Cardiac muscle cell (in vitro differentiated cells and primary cell): ENCODE results near the gene RNF115. TPM values are rescaled to one million over a fixed set of nuclear protein-coding genes. Genes with fewer than 3 reads are reported as not detected.
"Not testable (repeated sequence)": the region's sequence is repeated elsewhere in the genome, so short reads cannot be mapped to it uniquely, and the experiment has no call there.

ENCODE experiments used
- DNase-seq, 2 donors: peaks; one replicate each; pipeline versions ENCODE4 v3.0.0 to v3.0.0-alpha.2; 2010 to 2017; ENCODE audit warnings: low read depth in 1 of 2, low spot score in 1 of 2
- H3K27ac ChIP-seq: fragments of 200-600 bp; sonication (generic); 2 replicates; pipeline ENCODE4 v1.5.1; 2016
- H3K27me3 ChIP-seq: fragments of 200-600 bp; sonication (generic); 2 replicates; pipeline ENCODE4 v1.6.0; 2016; ENCODE audit warnings: control low read depth
- H3K36me3 ChIP-seq: fragments of 200-600 bp; sonication (generic); 2 replicates; pipeline ENCODE4 v1.5.1; 2016; ENCODE audit warnings: control low read depth
- H3K4me1 ChIP-seq: fragments of 200-600 bp; sonication (generic); 2 replicates; pipeline ENCODE4 v1.8.1; 2017; ENCODE audit warnings: low read depth, mild to moderate bottlenecking, mixed run types
- H3K4me3 ChIP-seq: fragments of 200-600 bp; sonication (generic); 2 replicates; pipeline ENCODE4 v1.5.1; 2016; ENCODE audit warnings: mild to moderate bottlenecking
- H3K9me3 ChIP-seq: fragments of 200-600 bp; sonication (generic); 2 replicates; pipeline ENCODE4 v1.5.1; 2017; ENCODE audit warnings: low read depth, mild to moderate bottlenecking, control low read depth
- CTCF ChIP-seq: IDR thresholded peaks from 2 replicates; pipeline ENCODE4 v1.5.1; 2012; ENCODE audit warnings: low read depth, mild to moderate bottlenecking, low read length
- polyA plus RNA-seq: library from polyadenylated mRNA; unstranded; fragments of >200 nt; fragmentation: Nextera tagmentation; extraction: Ambion mirVana; gene quantifications from 2 replicates; pipeline ENCODE4 v1.2.1, GENCODE V29; 2016
- total RNA-seq: library from RNA; depleted of rRNA; stranded (reverse); fragments of >200 nt; gene quantifications from 2 replicates; pipeline ENCODE4 v1.2.3, GENCODE V29; 2016

Gene RNF115
- total and polyA plus RNA-seq, 2 experiments from 2014 or later, result 12.9 to 18.8 TPM

GRCh38 chr1:145804235-145805045 is 19.5 kb downstream of the RNF115 start:
- no peak for DNase-seq
- Histone ChIP-seq H3K4me1 (peaks cover 4% of the 10 kb centered on the region), H3K4me3 (no peak overlapping the region), H3K36me3 (no peaks in the 10 kb centered on the region), H3K27me3 (no peaks in the 10 kb centered on the region), H3K9me3 (no peaks in the 10 kb centered on the region), H3K27ac (peak overlapping the region; percentile 43)
- no peak for TF ChIP-seq CTCF

- H3K4me1 ChIP-seq, result peaks cover 4% of the 10 kb centered on the region
- no peak overlapping the region for H3K4me3 ChIP-seq
- no peaks in the 10 kb centered on the region for H3K9me3 ChIP-seq
- no peaks in the 10 kb centered on the region for H3K27me3 ChIP-seq
- no peaks in the 10 kb centered on the region for H3K36me3 ChIP-seq
- no peak for DNase-seq
- TF ChIP-seq CTCF, result no peak
- no peak overlapping the region for H3K27ac ChIP-seq
Measured at GRCh38 chr1:145799806-145800205, 24.1 kb downstream of the RNF115 start.

- TF ChIP-seq CTCF, result no peak
Measured at GRCh38 chr1:145796753-145797152, 27.1 kb downstream of the RNF115 start.

GRCh38 chr1:145795257-145795881 is 28.5 kb downstream of the RNF115 start:
- H3K9me3 ChIP-seq, result no peaks in the 10 kb centered on the region

More at GRCh38 chr1:145796753-145797152, 27.1 kb downstream of the RNF115 start:
- no peaks in the 10 kb centered on the region for H3K4me1 ChIP-seq
- no peak overlapping the region for H3K27ac ChIP-seq
- H3K9me3 ChIP-seq, result no peaks in the 10 kb centered on the region
- H3K36me3 ChIP-seq, result no peaks in the 10 kb centered on the region
- no peaks in the 10 kb centered on the region for H3K27me3 ChIP-seq
- no peak for DNase-seq
- no peak overlapping the region for H3K4me3 ChIP-seq

GRCh38 chr1:145792484-145792883 is 31.4 kb downstream of the RNF115 start:
- no peaks in the 10 kb centered on the region for H3K4me1 ChIP-seq
- H3K27me3 ChIP-seq, result no peaks in the 10 kb centered on the region
- no peak overlapping the region for H3K27ac ChIP-seq
- H3K36me3 ChIP-seq, result no peaks in the 10 kb centered on the region
- no peak for DNase-seq
- H3K4me3 ChIP-seq, result no peak overlapping the region
- no peak for TF ChIP-seq CTCF
- H3K9me3 ChIP-seq, result no peaks in the 10 kb centered on the region

More at GRCh38 chr1:145795257-145795881, 28.5 kb downstream of the RNF115 start:
- Histone ChIP-seq H3K36me3 (no peaks in the 10 kb centered on the region), H3K27ac (no peak overlapping the region), H3K4me3 (no peak overlapping the region), H3K4me1 (no peaks in the 10 kb centered on the region), H3K27me3 (no peaks in the 10 kb centered on the region)
- DNase-seq, result no peak
- no peak for TF ChIP-seq CTCF

- not testable (repeated sequence) for H3K4me1 ChIP-seq, H3K4me3 ChIP-seq, H3K27ac ChIP-seq, H3K27me3 ChIP-seq, H3K36me3 ChIP-seq, DNase-seq, H3K9me3 ChIP-seq
Measured at GRCh38 chr1:145791860-145792259, 32.0 kb downstream of the RNF115 start.
